GM12873 (cell line): ENCODE measurements around the gene ST6GALNAC4.

ENCODE experiments used
- TF ChIP-seq, protein P1 (sequence below): IDR thresholded peaks from 2 replicates; pipeline ENCODE4 v1.5.1; 2012; ENCODE audit warnings: low read depth, mild to moderate bottlenecking, moderate library complexity, low read length, control low read depth; ENCODE audit not compliant: insufficient read depth; ENCODE audit errors: missing control alignments

ST6GALNAC4 gene

DNA sequence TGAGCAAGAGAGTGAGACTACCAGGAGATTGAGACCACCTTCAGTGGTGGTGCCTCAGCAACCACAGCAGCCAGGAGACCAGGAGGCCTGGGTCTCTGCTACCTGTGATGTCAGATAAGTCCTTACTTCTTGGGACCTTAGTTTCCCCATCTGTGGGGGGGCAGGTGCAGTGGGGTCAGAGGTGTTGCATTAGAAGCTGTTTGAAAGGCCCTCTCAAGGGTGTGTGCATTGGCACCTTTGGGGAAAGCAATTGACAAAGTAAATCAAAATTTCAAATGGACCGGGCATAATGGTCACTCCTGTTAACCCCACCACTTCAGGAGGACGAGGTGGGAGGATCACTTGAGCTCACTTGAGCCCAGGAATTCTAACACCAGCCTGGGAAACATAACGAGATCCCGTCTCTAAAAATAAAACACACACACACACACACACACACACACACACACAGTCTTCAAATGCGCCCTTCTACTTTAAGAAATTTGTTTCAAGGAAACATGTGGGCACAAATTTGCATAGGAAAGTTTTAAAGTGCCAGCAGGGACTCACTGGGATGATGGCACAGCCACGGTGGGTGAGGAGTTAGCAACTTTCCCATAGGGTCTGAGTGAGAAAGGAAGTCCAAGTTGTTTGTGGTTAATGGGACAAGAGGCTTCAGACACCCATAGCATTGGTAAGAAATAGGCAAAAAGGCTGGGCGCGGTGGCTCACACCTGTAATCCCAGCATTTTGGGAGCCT lies 38.0 kb downstream of the ST6GALNAC4 start:
- TF ChIP-seq, protein P1, sequence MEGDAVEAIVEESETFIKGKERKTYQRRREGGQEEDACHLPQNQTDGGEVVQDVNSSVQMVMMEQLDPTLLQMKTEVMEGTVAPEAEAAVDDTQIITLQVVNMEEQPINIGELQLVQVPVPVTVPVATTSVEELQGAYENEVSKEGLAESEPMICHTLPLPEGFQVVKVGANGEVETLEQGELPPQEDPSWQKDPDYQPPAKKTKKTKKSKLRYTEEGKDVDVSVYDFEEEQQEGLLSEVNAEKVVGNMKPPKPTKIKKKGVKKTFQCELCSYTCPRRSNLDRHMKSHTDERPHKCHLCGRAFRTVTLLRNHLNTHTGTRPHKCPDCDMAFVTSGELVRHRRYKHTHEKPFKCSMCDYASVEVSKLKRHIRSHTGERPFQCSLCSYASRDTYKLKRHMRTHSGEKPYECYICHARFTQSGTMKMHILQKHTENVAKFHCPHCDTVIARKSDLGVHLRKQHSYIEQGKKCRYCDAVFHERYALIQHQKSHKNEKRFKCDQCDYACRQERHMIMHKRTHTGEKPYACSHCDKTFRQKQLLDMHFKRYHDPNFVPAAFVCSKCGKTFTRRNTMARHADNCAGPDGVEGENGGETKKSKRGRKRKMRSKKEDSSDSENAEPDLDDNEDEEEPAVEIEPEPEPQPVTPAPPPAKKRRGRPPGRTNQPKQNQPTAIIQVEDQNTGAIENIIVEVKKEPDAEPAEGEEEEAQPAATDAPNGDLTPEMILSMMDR, result no peak

DNA sequence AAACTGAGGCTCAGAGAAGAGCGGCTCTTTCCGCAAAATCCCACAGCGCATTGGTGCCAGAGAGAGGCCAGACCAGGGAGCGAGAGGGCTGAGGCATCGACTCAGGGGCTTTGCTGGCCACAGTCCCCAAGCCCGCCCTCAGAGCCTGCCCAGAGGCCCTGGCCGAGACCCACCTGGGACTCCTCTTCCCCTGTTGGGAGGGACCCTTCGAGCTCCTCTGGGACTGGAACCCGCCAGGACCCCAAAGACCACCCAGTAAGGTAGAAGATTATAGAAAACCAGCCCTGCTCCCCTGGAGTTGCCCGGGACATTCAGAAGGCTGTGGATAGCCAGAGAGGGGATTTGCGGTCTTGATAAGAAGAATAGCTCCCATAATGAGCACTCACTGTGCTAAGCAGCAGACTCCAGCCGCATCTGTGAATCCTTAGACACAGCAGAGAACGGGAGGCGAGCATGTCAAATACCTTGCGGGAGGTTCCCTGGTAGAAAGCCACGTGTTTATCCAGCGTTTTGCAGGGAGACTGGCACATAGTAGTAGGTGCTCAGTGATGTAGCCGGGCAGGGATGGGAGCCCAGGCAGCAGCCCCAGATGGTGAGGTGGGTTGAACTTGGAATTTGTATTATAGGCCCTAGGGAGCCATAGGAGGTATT lies 38.7 kb downstream of the ST6GALNAC4 start:
- TF ChIP-seq, protein P1, result no peak

DNA sequence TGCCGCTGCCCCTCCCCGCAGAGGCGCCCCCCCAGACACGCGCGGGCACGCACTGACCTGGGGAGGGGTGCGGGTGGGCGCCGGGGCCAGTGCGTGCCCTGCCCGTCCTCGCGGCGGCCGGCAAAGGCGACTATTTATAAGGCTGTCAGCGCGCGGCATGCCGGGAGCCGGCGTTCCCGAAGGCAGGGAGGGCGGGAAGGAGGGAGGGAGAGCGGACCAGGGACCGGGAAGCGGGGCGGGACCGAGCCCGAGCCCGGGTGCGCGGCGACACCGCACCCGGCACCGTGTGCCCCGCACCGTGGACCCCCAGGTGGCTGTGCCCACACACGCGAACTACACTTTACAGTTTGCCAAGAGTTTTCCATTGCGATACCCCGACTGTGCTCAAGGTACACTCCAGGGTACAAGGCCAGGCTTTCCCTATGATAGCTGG lies 39.3 kb downstream of the ST6GALNAC4 start, which contains the start of gene AK1:
Gene AK1 (minus strand): TSS at position 110 of the 433 bp plus-strand sequence. CDS start 3,058 bp downstream, outside the sequence.
- TF ChIP-seq, protein P1, result no peak

DNA sequence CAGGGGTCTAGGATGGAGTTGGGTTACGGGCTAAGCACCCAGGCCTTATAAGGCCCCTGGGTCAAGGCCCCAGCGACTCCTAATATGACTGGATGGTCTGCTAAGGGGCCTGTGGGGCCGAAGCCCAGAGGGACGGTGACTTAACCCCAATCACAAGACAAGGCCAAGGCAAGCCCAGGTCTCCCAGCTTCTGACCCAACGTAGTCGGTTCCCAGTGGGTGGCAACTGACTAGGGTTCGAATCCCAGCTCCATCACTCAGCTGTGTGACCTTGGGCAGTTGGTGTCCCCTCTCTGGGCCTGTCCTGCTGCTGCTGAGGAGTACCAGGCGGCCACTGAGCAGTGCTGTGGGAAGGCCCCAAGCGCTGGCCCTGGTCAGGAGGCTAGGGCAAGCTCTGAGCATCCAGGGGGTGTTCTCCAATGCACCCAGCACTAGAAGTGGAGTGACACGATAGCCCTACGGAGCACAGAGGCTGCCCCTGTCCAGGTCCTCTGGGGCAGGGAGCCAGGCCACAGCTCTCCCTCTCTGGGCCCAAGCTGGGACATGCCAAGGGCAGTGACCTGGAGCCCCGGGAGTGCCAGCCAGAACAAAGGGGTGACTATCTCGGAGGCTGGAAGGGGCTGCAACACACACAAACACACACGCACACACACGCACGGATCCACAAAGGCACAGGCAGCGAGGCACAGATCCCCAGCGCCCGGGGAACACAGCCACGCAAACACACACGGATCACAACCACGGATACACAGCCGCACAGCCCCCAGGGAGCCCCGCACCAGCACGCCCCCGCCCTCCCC lies 39.9 kb downstream of the ST6GALNAC4 start:
- TF ChIP-seq, protein P1, result no peak

DNA sequence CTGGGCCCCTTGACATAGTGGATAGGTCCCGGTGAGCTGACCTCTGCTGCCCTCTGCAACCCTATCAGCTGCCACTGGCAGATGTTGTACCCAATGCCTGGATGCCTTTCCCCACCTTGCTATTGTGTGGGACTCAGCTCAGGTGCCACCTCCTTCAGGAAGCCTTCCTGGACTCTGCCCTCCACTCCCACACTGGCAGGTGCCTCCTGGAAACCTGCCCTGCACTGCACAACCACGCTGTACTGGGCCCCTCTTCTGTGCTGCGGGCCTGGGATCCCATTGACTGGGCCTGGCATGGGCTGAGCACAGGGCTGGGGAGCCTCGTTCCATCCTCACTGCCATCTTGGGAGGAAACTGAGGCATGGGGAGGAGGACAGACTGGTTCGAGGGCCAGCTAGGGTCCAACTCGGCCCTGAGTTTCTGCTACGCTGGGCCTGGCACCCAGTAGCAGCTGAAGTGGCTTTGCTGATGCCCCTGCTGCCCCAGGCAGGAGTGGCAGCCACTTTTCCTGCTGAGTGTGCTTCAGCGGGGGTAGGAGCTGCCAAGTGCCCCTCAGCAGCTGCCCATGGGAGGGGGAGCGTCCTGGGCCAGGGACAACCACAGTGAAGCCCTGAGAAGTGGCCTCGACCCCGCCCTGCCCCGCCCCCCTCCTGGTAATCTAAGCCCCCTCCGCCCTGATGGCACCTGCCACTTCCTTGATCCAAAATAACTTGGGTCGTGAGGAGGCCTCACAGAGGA lies 40.6 kb downstream of the ST6GALNAC4 start:
- TF ChIP-seq, protein P1, result no peak

DNA sequence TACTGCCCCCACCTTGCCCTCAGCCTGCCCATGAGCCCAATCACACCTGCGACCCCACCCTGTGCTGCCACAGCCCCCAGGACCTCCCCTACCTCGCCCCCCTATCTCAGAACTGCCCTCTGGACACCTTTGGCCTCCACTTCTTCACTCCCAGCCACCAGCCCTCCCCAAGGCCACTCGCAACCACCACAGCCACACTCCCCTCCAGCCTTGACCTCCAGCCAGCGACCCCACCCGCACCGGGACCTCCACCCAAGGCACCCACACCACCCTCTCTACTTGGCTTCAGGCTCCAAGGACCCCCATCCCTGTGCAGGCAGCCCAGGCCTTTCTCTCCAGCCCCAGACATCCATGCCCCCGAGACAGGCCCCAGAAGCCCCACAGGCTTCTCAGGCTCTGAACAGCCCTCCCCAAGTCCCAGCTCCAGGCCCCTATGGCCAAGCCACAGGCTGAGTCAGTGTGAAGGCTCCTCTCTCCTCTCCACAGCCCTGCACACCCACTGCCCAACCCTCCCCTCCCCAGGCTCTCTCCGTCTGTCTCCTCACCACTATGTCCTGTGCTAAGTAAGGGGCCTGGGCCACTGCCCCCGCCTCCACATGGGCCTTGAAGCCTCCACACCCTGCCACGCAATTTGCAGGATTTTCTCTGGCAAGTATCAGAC lies 41.4 kb downstream of the ST6GALNAC4 start:
- TF ChIP-seq, protein P1, result no peak
